ENCODE results near the gene TNF. TPM values are rescaled to one million over a fixed set of nuclear protein-coding genes. Genes with fewer than 3 reads are reported as not detected.

Gene TNF
- total RNA-seq, 1 experiment from 2014 or later: not detected

GRCh38 chr6:31592396-31592771 lies 17.0 kb downstream of the TNF start:
- TF ChIP-seq CTCF (conservative IDR thresholded peaks at IDR 0.05; ENCODE audit: low read depth, low read length) (no peak), EZH2 (IDR thresholded peaks at IDR 0.05; ENCODE audit: low read length, unreplicated experiment) (no peak), EZH2phosphoT487 (IDR thresholded peaks at IDR 0.05; ENCODE audit: borderline replicate concordance, low read length) (no peak)
- no TSS peak for BruUV-seq (replicated peaks)
- no peak for ATAC-seq

GRCh38 chr6:31597006-31597405 lies 21.6 kb downstream of the TNF start:
- DNase-seq: peak; percentile 58
- H3K9me3 ChIP-seq (ENCODE audit: low read length): no peaks in the 10 kb centered on the region
- CTCF ChIA-PET: interaction anchor here (0.7 to 3.5 kb wide), 3 partner anchors 16 to 46 kb away, joined by 3 to 37 read pairs (median 4); no protein-coding TSS in a partner anchor
- no peak overlapping the region for H3K4me2 ChIP-seq (ENCODE audit: low read length)
- ATAC-seq: peak; percentile 76
- H3K4me3 ChIP-seq (ENCODE audit: low read length): no peak overlapping the region
- TF ChIP-seq EZH2phosphoT487 (IDR thresholded peaks at IDR 0.05; ENCODE audit: borderline replicate concordance, low read length) (no peak), EZH2 (IDR thresholded peaks at IDR 0.05; ENCODE audit: low read length, unreplicated experiment) (no peak), CTCF (conservative IDR thresholded peaks at IDR 0.05; ENCODE audit: low read depth, low read length) (peak; percentile 61)
- POLR2A ChIA-PET (ENCODE audit: unreplicated experiment): no interaction called here
- no peak overlapping the region for H3K9ac ChIP-seq (ENCODE audit: low read length)
- no peaks in the 10 kb centered on the region for H3F3A ChIP-seq (ENCODE audit: low read length, unreplicated experiment)
- no peaks in the 10 kb centered on the region for H3K4me1 ChIP-seq (ENCODE audit: insufficient read depth, low read length)
- intact Hi-C loops (cut with micrococcal nuclease): no loop called here
- no TSS peak for BruUV-seq (replicated peaks)
- no peaks in the 10 kb centered on the region for H3K79me2 ChIP-seq (ENCODE audit: low read length)
- H2AFZ ChIP-seq (ENCODE audit: low read length): no peak overlapping the region
- no peaks in the 10 kb centered on the region for H3K27me3 ChIP-seq (ENCODE audit: low read length)
- H4K20me1 ChIP-seq (ENCODE audit: low read length): no peaks in the 10 kb centered on the region
- no peaks in the 10 kb centered on the region for H3K9me2 ChIP-seq (replicated peaks; ENCODE audit: low read length)
- no peaks in the 10 kb centered on the region for H3K36me3 ChIP-seq (ENCODE audit: low read depth, low read length)
- H3K27ac ChIP-seq (ENCODE audit: low read length): no peak overlapping the region

More at GRCh38 chr6:31592396-31592771, 17.0 kb downstream of the TNF start:
- ChIA-PET POLR2A (ENCODE audit: unreplicated experiment) (interaction anchor here (0.5 kb wide), 1 partner anchor 72 kb away, joined by 5 read pairs; the partner anchor contains the start of gene GPANK1), CTCF (no interaction called here)
- Histone ChIP-seq H3F3A (ENCODE audit: low read length, unreplicated experiment) (no peaks in the 10 kb centered on the region), H2AFZ (ENCODE audit: low read length) (no peak overlapping the region), H4K20me1 (ENCODE audit: low read length) (no peaks in the 10 kb centered on the region), H3K9me3 (ENCODE audit: low read length) (no peaks in the 10 kb centered on the region), H3K4me3 (ENCODE audit: low read length) (no peak overlapping the region), H3K27ac (ENCODE audit: low read length) (no peak overlapping the region), H3K4me2 (ENCODE audit: low read length) (no peak overlapping the region), H3K79me2 (ENCODE audit: low read length) (no peaks in the 10 kb centered on the region), H3K27me3 (ENCODE audit: low read length) (no peaks in the 10 kb centered on the region), H3K9ac (ENCODE audit: low read length) (no peak overlapping the region), H3K9me2 (replicated peaks; ENCODE audit: low read length) (no peaks in the 10 kb centered on the region), H3K36me3 (ENCODE audit: low read depth, low read length) (no peaks in the 10 kb centered on the region), H3K4me1 (ENCODE audit: insufficient read depth, low read length) (no peaks in the 10 kb centered on the region)
- DNase-seq: no peak
- intact Hi-C loops (cut with micrococcal nuclease): no loop called here

GRCh38 chr6:31607317-31607716 lies 32.0 kb downstream of the TNF start:
- no peak for ATAC-seq
- Histone ChIP-seq H3K4me3 (ENCODE audit: low read length) (no peak overlapping the region), H3F3A (ENCODE audit: low read length, unreplicated experiment) (no peaks in the 10 kb centered on the region), H3K79me2 (ENCODE audit: low read length) (no peaks in the 10 kb centered on the region), H3K36me3 (ENCODE audit: low read depth, low read length) (no peaks in the 10 kb centered on the region), H3K27me3 (ENCODE audit: low read length) (no peaks in the 10 kb centered on the region), H3K9ac (ENCODE audit: low read length) (no peak overlapping the region), H3K9me2 (replicated peaks; ENCODE audit: low read length) (no peaks in the 10 kb centered on the region), H3K27ac (ENCODE audit: low read length) (no peak overlapping the region), H3K4me2 (ENCODE audit: low read length) (no peak overlapping the region), H2AFZ (ENCODE audit: low read length) (no peak overlapping the region), H3K4me1 (ENCODE audit: insufficient read depth, low read length) (no peaks in the 10 kb centered on the region), H4K20me1 (ENCODE audit: low read length) (no peaks in the 10 kb centered on the region), H3K9me3 (ENCODE audit: low read length) (no peaks in the 10 kb centered on the region)
- BruUV-seq (replicated peaks): no TSS peak
- POLR2A ChIA-PET (ENCODE audit: unreplicated experiment): no interaction called here
- TF ChIP-seq EZH2phosphoT487 (IDR thresholded peaks at IDR 0.05; ENCODE audit: borderline replicate concordance, low read length) (no peak), EZH2 (IDR thresholded peaks at IDR 0.05; ENCODE audit: low read length, unreplicated experiment) (no peak), CTCF (conservative IDR thresholded peaks at IDR 0.05; ENCODE audit: low read depth, low read length) (no peak)
- CTCF ChIA-PET: no interaction called here
- intact Hi-C loops (cut with micrococcal nuclease): no loop called here
- no peak for DNase-seq

Measured in PC-3 (cell line).